Measurements from ENCODE around the gene TBX6.

The TBX6 gene

DNA sequence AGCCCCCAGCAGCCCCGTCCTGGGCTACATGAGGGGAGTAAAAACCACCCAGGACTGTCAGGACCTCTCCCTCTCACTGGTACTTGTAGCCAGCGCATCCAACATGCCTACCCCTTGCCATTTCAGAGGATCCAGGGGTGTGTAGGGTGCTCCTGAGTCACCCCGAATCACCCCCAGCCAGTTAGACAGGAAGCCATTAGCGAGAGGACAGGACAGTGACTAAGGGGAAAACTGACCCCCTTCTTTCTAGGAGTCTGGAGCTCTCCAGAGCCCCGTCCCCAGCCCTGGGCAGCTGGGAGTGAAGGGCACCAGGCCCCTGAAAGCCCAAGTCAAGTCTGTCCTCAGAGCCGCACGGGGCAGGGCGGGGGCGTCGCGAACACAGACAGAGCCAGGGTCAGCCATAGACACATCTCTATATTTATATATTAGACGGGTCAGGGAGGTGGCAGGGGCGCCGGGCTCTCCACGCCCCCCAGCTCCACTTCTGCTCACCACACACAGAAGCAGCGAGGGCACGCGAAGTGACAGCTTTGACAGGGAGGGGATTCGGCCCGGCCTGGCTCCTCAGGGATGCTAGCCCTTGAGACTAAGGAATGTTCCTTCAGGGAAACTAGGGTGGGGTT, 22.1 kb upstream of the TBX6 start:
- no peak for DNase-seq (ENCODE audit: low read depth)

DNA sequence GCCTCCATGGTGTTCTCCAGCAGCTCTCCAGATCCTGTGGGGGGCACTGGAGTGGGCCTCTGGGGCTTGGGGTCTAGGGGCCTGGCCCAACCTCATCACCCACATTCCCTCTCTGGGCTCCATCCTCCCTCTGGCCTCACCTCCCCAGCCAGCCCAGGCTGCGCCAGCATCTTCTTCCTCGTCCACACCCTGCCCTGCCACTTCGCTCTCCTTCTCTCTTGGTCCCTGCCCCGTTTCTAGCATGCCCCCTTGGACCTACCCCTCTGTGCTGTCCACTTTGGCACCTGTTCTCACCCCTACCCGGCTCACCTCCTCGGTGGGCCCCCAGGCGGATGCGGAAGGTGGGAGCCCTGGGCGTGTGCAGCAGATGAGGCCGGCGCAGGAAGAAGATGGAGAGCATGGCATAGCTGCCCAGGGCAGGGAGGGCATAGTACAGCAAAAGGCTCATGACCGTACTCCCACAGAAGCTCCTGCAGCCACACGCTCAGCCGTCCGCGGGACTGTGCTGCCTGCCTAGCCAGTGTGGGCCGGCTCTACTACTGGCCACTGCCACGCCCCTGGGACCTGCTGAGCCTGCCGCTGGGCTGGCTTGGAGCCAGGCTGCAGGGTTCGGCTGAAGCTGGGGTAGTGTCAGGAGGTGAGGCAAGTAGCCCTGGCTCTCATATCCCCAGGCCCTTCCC, 21.4 kb upstream of the TBX6 start, which contains the start of gene GDPD3:
Gene GDPD3, minus strand, starts transcription at position 507 of the 680 bp plus-strand sequence. Its CDS starts 59 bp downstream, at position 448.
- no peak for DNase-seq (ENCODE audit: low read depth)

DNA sequence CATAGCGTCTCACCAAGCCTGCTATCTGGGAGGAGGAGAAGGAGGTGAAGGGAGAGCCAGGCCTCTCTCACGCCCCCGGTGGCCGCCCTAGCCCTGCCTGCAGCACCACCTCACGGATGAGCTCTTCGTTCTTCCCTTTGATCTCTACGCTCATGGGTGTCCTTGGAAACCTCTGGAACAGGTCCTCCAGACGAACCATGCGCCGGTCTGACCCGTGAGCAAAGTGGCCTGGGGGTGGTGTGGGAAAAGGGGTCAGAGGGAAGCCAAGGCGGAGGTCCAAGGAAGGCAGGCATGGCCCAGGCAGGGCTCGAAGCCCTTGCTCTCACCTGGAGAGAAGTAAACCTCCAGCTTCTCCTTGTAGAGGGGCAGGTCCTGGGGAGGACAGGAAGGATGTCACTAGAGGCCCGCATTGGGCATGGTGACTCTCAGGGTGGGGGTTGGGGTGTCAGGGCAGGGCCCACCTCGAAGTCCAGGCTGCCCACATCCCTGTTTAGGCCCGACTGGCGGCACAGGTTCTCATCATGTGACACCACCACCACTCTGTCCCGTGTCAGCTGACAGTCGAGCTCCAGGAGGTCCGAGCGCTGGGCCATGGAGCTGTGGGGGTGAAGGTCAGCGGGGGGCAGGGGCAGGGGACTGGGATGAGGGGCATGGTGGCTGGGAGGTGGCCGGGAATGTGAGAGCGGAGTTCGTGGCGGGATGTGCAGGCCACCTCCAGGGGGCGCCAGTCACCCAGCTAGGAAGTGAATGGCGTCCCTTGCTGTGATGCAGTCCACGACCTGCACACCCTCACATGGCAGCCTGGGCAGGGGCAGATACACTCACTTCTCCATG, 20.7 kb upstream of the TBX6 start:
- DNase-seq (ENCODE audit: low read depth) = no peak

DNA sequence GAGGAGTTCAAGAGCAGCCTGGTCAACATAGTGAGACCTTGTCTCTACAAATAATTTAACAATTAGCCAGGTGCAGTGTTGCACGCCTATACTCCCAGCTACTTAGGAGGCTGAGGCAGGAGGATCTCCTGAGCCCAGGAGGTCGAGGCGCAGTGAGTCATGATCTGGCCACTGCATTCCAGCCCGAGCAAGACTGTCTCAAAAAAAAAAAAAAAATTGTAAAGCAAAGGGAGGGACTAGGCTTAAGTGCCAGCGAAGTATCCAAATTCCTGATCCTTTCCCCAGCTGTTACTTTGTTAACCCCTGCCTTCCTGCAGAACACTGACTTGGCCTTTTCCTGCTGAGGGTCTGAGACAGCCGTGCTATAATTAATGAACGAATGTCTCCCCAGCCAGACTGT, 18.9 kb upstream of the TBX6 start:
- DNase-seq (ENCODE audit: low read depth) = no peak

DNA sequence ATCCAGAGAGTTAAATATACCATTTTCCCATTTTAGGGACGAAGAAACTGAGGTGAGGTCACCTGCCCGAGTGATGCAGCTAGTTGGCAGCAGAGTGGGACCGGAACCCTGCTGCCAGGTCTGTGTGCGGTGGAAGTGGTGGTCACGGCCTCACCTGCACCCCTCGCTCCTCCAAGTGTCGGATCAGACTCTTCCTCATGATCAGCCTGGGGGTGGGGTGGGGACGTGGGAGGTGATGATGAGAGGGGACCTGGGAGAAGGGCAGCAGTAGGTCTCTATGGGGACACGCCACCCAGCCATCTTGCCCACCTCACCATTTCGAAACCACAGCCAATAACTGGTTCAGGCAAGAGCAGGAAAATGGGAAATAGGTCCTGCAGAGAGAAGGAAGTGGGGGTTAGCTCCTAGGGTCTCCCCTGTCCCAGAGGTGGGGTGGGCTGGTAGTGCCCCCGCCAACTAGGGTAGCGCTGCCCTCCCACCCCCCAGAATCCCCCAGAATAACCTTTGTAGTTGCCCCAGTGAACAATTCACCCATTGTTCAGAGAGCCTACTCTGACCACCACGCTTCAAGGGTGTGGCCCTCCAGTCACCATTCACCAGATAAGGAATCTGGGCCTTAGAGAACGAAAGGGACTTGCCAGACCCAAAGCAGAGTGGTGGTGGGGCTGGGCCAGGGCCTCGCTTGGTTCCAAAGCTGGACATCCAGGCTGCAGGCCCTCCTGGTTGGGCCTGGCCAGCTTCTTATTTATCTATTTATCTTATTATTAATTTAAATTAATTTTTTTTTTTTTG, 16.5 kb upstream of the TBX6 start:
- no peak for DNase-seq (ENCODE audit: low read depth)

DNA sequence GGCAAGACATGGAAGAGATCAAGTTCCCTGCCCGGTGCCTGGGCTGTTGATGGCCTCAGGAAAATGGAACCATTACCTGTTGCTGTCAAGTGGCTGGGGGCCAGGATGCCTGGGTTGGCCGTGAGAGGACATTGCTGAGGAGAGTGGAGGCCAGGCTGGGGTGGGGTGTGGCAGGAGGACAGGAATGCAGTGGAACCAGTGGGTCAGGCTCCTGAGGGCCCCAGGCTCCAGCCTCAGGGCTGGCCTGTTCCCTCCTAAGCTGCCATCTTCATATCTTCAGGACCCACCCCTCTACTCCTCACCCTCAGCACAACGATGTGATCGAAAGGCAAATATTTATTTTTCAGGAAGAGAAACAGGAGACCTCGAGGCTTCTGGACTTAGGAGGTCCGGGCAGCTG, 12.8 kb upstream of the TBX6 start:
- DNase-seq (ENCODE audit: low read depth) = no peak

DNA sequence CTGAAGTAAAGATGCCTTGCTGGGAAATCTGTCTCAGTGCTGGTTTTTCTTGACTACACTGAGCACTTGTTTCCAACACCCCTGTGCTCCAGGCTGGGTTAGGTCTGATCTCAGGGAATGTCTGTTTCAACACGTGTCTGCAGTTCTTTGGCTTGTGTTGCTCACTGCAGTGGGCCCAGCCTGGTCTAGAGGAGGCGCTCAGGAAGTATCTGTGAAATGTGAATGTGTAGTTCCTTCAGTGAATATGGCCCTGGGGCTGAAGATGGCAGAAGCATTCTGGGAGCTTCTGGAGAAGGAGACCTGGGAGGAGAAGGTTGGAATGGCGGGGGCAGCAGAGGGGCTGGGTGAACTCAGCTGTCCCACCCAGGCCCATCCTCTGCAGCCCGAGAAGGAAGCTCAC, 12.4 kb upstream of the TBX6 start:
- DNase-seq (ENCODE audit: low read depth) = no peak

DNA sequence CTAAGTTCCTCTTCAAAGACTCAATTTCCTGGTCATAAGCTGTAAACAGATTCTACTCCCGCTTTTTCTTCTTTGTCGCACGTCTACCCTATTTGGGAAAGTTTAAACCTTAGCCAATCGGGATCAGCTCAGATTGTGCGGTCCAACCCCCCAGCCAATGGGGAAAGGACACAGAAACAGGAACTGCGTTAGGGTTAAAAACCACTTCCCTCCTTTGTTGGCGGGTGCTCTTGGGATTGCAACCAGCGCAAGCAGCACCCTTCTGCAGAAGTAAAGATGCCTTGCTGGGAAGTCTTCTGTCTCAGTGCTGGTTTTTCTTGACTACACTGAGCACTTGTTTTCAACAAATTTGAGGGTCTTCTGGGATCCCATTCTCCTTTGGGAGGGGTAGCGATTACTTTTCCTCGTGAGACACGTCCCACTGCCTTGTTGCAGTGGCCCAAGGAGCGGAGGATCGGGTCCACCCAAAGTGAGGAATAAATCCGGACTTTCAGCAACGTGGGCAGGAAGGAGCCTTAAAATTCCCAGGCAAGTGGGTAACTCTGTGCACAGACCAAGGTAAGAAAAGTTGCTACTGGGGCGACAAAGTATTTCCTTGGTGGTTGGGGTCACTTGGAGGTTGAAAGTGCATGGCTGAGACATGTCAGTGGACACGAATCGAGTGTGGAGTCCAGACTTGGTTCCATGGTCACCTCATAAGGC, 5.3 kb upstream of the TBX6 start:
- no peak for DNase-seq (ENCODE audit: low read depth)

DNA sequence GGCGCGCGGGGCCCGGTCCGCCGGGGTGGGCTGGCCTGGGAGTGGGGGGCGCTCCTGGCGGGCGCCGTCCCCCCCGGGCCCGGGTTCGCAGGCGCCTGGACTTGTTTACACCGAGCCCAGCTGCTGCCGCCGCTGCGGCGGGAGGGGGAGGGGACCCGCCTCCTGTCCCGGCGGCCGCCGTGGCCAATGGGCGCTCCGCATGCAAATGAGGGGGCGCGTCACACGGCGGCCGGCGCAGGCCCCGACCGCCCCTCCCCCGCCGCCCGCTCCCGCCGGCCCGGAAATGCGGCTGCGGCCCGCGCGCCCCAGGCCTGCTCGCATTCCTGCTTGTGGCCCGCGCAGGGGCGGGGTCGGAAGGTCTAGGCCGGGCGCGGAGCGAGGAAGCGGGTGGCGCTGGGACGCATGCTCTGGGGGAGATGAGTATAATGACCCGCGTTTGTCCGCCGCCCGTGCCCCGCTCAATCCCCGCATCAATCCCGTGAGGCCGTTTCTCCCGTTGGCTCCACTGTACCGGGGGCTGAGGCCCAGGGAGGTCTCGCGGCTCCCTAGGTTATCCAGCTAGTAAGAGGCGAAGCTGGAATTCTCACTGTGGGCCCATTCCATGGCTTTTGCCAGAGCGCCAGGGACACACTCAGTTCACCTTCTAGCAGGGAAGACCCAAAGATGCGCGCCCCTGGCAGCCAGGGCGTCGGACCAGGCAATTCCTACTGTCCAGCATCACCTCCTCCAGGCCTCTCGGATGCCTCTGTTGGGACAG, 4.6 kb upstream of the TBX6 start, which contains the start of gene YPEL3:
Gene YPEL3, minus strand, starts transcription at position 109 of the 757 bp plus-strand sequence. CDS start 731 bp downstream, outside the sequence.
- peak; percentile 69 for DNase-seq (ENCODE audit: low read depth)

DNA sequence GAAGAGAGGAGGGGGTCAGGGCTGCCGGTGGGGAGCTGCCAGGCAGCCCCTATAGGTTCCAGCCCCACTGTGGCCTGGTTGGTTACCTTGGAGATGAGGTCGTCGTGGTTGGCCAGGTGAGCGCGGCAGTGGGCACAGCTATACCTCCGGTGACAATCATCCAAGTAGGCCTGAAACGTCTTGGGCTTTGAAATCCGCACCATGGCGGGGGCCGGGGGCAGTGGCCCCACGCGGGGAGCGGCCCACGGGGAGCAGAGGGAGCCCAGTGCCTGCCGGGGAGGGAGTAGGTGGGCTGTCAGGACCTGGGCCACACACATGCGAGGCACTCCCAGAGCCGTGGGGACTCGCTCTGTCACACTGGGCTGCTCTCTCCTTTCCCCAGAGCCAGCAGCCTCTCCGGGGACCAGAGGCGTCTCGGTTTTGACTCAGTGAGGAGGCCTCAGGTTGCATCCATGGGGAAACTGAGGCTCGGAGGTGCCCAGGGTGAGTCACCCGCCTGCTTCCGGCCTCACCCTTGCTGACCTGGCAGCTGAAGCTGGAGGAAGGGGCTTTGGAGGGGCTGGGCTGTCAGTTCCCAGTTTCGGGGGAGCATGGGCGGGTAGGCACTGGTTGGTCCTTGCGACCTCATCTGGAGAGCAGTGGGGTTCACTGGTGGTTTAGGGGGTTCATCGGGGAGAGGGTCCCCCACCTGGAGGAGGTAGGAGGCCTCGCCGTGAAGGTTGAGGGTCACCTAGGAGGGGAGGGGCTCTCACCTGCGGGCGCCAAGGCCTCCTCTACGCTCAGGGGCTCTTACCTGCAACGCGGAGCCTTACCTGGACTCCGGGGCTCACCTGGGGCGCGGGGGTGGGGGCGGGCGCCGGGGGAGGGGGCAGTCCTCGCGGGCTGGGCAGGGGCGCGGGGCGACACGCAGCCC, 3.7 kb upstream of the TBX6 start:
- no peak for DNase-seq (ENCODE audit: low read depth)

DNA sequence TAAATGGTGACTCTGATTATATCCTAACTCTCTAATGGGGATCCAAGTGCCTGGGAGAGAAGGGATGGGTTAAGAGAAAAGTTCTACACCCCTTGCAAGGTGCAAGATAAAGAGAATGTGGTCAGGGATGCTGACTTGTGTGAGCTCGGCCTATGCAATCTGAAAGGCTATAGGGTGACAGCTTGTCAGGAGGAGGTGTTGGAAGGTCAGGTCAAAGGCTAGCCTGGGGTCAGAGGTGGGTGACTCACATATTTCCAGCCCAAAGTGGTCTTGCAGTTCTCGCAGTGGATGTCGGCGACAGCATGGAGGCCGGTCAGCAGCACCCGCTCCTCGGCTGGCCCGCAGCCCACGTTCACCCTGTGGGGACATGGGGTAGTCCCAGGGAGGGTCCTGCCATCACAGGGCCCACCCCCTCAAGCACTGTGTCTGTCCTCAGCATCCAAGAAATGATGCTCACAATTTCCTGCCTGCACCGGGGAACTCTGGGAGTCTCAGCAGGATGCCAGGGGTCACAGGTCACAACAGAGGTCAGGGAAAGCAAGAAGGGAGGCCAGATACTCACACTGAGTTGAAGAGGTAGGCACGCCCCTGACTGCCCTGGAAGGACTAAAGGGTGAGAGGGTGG, 2.9 kb upstream of the TBX6 start:
- DNase-seq (ENCODE audit: low read depth) = no peak

DNA sequence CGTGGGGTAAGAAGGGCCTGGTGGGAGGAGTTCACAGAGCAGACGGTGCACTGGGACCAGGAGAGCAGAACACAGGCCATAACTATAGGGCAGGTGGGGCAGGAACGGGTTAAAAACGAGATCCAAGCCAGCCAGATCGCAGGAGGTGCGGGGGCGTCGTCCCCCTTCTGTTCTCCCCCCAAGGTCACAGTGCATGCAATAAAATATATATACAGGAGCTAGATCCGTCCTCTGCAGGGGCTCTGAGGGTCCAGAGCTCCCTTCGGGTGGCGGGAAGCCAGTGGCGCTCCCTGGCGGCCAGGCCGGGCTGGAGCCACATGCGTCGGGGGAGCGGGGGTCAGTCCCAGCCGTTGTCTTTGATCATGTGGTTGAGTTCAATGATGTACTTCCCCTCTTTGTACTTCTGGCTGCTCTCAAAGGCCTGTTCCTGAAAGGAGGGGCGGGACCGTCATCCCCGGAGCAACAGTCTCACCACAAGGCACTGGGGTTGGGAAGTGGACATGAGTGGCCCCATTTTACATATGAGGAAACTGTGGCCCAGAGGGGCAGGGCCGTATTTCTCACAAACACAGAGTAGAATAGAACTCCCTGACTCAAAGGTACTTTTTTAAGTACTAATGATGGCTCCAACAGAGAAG, 768 bp upstream of the TBX6 start:
- no peak for DNase-seq (ENCODE audit: low read depth)

DNA sequence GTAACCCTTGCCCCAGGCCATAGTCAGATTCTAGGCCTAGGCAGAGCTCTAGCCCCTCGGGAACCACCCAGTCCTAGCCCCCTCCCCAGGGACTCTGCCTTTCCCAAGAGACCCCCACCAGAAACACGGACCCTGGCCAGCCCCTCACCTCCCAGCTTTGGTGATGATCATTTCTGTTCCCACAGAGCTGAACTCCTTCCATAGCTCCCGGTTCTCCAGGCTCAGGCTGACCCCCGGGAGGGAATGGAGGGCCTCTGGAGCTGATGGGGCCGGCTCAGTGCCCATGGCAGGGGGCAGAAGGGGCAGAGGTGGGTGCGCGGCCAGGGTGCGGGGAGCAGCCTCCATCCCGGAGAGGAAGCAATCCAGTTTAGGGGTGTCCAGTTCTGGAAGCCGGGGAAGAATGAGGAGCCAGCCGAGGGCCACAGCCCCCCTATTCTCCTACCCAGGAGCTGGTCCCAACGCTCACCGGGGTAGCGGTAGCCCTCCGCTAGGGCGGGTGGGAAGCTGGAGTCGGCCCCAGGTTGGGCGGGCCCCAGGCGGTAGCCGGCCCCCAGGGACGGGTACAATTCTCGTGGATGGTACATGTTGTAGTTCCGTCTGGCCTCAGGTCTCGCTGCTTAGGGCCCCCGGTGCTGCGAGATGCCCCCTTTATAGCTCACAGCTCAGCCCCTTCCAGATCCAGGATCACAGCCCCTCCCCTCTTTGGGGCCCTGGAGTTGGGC, 953 bp downstream of the TBX6 start:
- no peak for DNase-seq (ENCODE audit: low read depth)

DNA sequence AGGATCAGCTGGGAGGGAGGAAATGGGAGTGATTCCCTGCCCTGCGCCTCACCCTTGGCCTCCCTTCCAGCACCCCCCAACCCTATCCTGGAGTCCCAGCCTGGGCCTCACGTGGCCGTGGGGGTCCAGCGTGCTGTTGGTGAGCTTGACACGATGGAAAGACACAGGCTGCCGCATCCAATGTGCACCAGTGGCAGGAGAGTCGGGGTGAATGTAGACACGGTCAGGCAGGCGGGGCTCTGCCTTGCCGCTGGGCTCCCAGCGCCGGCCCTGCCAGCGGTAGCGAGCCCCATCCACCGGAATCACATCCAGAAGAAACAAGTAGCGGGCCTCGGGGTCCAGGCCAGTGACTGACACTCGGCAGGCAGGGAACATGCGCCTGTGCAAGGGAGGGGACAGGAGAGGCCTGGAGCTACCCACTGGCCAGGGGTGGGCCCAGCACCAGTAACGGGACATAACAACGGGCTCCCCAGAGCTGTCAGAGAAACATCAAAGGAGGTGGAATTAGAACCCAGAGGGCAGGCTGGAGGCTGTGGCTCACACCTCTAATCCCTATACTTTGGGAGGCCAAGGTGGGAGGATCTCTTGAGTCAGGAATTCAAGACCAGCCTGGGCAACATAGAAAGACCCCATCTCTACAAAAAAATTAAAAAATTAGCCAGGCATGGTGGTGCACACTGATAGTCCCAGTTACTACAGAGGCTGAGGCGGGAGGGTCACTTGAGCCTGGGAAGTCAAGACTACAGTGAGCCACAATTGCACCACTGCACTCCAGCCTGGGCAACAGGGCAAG, 2.7 kb downstream of the TBX6 start:
- DNase-seq (ENCODE audit: low read depth) = no peak

DNA sequence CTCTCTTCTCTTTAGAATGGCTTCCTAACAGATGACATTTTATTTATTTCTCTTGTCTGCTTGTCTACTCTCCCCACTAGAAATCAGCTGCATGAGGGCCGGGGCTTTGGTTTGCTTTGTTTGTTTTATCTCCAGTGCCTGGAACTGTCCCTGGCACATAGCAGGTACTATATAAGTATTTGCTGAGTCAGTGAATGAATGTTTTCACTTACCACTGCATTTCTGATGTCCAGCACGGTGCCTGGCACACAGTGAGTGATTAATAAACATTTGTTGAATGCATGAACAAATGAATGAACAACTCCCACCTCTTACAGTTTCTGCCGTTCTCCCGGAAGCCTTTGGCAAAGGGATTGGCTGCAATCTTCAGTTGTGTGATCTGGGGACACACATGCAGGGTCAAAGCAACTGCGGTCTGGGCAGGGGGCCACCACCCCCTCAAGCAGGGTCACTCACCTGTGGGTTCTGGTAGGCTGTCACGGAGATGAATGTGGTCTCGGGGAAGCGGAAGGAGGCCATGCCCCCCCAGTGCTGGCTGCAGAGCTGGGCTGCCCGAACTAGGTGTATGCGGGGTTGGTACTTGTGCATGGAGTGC, 3.4 kb downstream of the TBX6 start:
- DNase-seq (ENCODE audit: low read depth) = no peak

DNA sequence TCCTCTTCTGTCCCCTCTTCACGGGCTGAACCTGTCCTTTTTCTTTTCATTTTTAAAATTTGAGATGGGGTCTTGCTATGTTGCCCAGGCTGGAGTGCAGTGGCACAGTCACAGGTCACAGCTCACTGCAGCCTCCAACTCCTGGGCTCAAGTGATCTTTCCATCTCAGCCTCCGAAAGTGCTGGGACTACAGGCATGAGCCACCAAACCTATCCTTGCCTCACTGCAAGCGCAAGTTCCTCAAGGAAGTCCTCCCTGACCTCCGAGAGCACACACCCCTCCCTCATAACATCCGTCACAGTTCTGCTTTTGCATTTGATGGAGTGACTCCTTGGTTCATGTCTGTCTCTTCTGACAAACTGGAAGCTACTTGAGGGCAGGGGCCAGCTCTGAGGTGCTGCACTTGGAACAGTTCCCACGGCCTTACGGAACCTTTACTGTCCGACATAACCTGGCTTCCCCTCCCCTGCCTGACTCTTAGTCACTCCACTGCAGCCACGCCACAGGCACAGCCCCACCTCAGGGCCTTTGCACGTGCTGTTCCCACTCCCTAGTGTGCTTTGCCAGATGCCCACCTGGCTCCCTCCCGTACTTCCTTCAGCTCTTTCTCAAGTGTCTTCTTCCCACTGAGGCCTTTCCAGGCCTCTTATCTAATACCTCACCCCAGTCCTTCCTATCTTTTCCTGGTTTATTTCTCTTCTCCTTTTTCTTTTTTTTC, 4.4 kb downstream of the TBX6 start:
- no peak for DNase-seq (ENCODE audit: low read depth)
